SK-MEL-5 (cell line): Measurements from ENCODE around the gene MS4A15. TPM values are rescaled to one million over a fixed set of nuclear protein-coding genes. Genes with fewer than 3 reads are reported as not detected.

Experiments used
- DNase-seq: peaks from one replicate; pipeline ENCODE4 v3.0.0-alpha.2; 2016; ENCODE audit warnings: low read depth, low spot score
- in situ Hi-C: cut with HindIII; loops from 2 replicates; pipeline ENCODE4 v1.10.0; 2016; ENCODE audit warnings: low sequenced_read_pairs, high pct_unique_total_duplicates, low pct_unique_long_range_greater_than_20kb
- total RNA-seq: library from RNA; depleted of rRNA; stranded (reverse); fragments of >200 nt; shearing (Covaris generic); gene quantifications from 2 replicates; pipeline ENCODE4 v1.2.3, GENCODE V29; 2014

MS4A15 gene
- total RNA-seq, 1 experiment from 2014 or later: not detected

DNA sequence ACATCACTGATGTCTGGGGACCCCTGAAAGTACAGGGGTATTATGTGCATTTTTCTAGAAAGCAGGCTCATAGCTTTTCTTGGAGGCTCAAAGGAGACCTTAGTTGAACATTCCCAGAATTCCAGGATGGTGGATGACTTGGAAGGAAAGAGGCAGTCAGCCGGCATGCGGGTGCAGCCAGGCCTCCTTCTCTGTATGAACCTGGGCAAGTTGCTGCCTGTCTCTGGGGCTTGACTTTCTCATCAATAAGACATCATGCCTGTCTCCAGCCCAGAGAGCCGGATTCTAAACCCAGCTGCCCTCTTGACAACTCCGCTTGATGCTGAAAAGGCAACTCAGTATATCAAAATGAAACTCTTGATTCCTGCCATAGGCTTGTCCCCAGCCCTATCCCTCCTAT lies 12.6 kb downstream of the MS4A15 start:
- DNase-seq: no peak
- in situ Hi-C loops: no loop called here

DNA sequence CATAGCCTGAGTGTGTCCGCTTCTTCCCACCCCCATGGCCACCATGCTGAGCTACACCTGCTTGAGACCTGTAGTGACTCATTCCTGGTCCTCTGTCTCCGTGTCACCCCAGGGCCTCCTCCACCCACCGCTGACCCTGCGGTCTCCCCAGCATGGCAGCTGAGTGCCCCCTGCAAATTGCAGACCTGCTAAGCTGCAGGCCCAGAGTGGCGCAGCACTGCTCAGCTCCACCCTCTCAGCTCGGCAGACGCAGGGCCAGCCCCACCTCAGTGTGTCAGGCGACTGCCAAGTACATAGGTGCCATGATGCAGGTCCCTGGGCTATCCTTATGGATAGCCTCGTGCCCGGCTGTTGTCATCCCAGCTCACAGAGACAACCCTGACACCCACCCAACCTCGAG lies 13.1 kb downstream of the MS4A15 start:
- no peak for DNase-seq
- in situ Hi-C loops: no loop called here

DNA sequence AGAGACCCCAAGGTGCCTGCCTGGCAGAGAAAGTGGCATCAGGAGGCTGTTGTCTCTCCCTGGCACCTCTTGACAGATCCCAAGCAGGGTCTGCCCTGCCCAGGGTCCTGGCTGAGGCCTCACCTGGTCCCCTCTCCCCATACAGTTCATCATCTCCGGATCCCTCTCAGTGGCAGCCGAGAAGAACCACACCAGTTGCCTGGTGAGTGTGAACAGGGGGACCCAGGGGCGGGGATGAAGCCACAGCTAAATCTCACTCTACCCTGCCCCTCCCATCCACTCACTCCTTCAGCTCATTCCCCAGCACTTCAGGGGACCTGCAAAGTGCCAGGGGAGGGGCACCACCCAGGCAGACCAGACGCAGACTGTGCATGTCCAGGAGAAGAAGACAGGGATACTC lies 14.5 kb downstream of the MS4A15 start:
- DNase-seq: no peak
- in situ Hi-C loops: no loop called here

DNA sequence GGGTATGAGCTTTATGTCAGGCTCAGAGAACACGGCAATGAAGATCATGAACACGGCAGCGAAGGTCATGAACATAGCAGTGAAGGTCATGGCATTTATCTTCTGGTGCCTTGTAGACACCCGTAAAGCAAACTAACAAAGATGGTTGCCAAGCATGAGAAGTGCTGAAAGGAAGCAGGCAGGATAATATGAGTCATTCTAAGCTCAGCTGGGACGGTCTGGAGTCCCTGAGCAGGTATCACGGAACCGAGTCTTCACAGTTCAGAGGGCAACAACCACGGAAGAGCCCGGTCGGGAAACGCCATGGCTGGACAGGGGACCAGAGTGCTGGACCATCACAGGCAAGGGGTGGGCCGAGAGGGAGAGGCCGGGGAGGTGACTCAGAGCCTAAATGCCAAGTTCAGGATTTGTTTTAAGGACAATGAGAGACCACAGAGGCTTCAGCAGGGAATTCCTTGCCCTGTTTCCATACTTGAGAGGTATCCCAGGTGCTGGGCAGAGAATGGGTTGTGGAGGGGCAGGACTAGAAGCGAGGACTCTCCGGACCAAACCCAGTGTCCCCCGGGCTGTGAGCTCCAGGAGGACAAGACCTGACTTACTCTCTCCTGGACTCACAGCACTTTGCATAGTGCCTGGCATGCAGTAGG lies 15.3 kb downstream of the MS4A15 start:
- no peak for DNase-seq
- in situ Hi-C loops: no loop called here

DNA sequence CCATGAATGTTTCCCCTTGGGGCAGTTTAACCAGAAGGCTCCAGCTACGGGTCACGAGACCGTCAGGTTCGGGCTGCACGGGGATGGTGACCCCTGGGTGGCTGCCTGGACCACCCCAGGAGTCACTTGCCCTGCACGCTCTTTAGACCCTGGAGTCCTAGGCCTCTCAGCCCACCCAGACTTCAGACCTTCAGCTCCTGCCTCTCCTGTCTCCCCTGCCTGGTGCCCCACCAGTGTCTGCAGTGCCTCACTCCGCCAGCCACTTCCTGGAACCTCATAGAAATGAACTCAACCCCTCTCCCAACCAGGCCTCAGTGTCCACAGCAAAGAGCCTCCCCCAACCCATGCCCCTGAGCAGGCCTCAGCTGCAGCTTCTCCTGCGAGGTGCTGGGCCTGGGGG lies 16.0 kb downstream of the MS4A15 start:
- in situ Hi-C loops: no loop called here
- DNase-seq: no peak

DNA sequence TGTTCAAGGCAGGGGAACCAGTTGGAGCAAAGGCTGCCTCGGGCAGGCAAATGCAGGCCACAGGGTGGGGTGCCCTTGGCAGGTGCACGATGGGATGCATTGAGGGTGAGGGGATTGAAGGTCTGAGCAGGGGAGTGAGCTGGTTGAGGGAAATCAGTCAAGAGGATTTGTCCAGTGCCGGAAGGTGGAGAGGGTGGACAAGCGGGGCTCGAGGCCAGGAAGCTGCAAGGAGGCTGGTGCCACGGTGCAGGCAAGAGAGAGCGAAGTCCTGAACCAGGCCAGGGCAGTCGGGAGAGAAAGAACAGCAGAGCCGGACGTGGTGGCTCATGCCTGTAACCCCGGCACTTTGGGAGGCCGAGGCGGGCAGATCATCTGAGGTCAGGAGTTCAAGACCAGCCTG lies 18.1 kb downstream of the MS4A15 start:
- DNase-seq: no peak
- in situ Hi-C loops: no loop called here

DNA sequence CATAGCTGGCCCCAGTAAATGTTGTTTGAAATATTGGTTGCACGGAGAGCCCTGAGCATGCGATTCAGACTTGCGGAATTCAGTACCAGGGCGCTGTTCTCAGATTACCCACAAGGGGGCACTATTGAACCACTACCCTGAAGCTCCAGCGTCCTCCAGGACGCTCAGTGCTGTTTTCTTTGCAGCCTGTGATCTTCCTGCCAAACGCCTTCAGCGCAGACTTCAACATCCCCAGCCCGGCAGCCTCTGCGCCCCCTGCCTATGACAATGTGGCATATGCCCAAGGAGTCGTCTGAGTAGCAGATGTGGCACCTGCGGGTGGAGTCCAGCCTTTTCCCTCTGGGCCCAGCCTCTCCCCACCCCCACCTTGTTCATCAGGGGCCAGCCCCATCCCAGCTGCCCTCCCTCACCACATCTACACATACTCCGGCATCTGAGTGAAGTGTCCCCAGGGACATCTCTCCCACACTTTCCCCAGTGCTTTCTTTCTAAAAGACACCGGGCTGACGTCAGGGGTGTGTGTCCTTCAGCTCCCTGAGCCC lies 18.8 kb downstream of the MS4A15 start:
- peak; percentile 85 for DNase-seq
- in situ Hi-C loops: no loop called here

DNA sequence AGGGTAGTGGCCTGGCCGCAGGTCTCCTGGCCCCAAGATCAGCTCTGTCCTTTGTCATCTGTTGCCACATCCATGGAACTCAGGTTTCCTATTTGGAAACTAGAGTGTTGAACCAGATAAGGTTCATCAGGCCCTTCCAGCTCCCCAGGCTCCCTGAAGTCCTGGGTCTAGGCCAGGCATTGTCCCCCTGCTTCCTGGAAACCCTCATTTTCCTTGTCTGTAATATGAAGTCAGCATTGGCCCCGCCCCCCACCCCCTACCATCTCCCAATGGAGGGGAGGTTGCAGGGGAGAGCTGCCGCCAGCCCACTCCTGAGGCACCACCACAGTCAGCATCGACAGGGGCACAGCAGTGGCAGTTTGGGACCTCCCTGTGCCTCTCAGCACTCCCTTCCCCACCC lies 19.5 kb downstream of the MS4A15 start:
- in situ Hi-C loops: no loop called here

DNA sequence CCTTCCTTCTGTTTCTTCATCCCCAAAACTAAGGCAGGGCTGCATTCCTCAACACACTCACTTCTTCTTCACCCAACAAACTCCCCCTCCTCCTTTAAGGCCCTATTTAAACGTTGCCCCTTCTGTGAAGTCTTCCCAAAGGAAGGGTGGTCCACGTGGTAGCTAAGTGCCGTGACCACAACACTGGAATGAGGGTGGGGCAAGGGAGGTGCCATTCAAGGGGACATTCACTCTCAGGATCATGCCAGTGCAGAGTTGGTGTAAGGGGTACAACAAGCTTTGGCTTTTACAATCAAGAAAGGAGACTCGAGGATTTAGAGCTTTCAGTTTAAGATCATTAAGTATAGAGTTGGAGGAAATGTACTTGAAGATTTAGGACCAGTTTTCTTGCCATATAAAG lies 20.4 kb downstream of the MS4A15 start:
- in situ Hi-C loops: no loop called here

More for the DNA sequence above, 19.5 kb downstream of the MS4A15 start:
- DNase-seq: no peak

DNA sequence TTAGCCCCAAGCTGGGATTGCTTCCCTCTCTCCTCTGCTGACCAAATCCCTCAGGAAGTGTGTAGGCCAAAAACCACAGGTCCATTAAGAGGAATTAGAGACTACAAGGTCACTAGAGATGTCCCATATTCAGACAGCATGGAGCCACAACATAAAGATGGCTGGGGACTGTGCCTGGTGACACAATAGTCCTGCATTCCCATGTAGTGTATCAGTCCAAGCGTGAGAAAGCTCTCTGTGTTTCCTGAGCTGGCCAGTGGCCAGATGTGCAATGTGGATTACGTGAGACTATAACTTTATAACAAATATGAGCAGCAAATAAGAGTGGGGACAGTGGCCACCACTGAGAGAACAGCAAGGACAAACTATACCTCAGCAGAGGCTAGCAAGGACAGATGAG lies 20.9 kb downstream of the MS4A15 start:
- in situ Hi-C loops: no loop called here
- DNase-seq: peak; percentile 8

More for the DNA sequence above, 20.4 kb downstream of the MS4A15 start:
- DNase-seq: no peak

DNA sequence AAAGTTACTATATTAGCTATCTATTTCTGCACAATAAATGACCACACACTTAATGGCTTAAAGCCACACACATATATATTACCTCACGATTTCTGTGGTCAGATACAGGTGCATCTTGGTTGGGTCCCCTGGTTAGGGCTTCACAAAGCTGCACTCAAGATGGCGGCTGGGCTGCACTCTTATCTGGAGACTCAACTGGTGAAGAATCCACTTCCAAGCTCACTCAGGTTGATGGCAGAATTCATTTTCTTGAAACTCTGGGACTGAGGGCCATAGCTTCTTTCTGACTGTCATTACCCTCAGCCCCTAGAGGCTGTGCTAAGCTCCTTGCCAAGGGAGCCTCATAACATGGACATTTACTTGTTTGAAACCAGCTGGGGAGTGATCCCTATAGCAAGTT lies 23.4 kb downstream of the MS4A15 start:
- no peak for DNase-seq
- in situ Hi-C loops: no loop called here

DNA sequence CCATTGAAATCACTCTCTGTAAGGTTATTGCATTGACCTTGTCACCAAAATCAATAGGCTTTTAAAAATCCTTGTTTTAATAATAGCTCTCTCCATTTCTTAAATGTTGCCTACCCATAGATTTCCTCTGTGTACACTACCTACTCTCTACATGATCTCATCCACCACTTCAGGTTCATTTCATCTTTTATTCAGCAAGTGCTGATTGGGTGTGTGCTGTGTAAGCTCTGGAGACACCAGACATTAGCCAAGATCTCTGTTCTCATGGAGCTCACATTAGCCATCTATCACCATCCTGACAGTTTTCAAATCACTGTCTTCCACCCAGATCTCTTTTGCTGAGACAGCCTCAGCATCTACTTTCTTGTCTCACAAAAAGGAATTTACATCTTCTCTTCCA lies 24.1 kb downstream of the MS4A15 start:
- in situ Hi-C loops: no loop called here
- DNase-seq: no peak

DNA sequence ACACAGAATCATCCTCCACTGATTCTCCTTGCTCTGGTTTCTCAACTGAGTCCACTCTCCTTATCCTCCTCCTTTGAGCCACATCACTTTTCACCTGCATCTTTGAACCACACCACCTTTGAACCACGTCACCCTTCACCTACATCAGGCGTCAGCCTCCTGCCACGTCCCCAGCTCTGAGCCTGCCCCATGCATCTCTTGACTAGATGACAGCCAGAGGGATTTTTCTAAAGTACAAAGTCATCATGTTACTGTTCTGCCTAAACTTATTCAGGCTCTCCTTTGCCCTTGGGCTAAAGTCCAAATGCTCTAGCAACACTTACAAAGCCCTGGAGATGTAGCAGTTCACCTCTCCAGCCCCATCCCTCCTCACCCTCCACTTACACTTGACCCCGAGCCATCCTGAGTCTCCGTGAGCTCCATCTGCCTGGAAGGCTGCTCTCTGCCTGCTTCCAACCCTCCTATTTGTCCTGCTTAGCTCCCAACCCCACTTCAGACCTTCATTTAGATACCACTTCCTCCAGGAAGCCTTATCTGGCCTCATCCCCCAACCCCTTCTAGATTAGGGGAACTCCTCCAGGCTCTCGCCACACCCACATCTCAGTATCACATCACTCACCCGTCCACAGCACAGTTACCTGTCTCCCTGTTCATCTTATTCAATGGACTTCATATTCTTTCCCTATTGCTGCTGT lies 24.8 kb downstream of the MS4A15 start:
- in situ Hi-C loops: no loop called here
- no peak for DNase-seq

DNA sequence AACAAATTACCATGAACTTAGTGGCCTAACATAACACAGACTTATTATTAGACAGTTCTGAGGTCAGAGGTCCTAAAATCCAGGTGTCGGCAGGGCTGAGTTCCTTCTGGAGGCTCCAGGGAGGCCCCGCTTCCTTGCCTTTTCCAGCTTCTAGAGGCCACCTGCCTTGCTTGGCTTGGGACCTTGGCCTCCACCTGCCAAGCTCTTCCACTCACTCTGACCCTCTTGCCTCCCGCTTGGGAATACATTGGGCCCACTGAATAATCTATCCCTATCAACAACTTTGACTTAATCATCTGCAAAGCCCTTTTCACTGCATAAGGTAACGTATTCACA lies 25.3 kb downstream of the MS4A15 start:
- in situ Hi-C loops: no loop called here
- no peak for DNase-seq

DNA sequence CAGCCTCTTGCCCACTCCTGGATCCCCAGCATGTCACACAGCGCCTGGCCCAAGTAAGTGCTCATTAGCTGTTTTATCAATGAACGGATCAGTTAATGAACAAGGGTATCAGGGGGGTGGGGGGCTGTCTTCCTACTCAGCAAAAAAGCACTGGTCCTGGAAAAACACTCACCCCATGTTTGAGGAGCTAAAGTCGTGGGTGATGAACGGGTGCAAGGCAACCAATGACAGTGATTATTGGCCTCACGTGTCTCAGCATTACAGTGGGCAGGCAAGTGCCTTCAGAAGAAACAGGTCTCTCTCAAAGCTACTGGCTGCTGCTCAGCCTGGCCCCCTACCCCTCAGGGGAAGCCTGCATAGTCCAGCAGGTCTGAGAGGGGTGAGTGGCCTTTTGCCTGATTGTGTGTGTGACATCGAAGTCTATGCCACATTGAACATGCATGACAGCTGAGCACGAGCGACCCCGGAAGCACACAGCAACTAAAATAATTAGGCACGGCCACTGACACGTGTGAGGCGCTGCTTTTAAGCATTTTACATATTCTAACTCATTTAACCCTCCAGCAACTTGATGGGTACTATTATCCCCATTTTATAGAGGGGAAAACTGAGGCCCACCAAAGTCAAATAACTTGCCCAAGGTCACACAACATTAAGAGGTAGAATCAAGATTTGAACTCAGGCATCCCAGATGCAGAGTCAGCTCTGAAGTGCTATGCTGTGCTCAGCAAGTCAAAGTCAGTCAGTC lies 25.9 kb downstream of the MS4A15 start:
- in situ Hi-C loops: no loop called here
- DNase-seq: no peak

DNA sequence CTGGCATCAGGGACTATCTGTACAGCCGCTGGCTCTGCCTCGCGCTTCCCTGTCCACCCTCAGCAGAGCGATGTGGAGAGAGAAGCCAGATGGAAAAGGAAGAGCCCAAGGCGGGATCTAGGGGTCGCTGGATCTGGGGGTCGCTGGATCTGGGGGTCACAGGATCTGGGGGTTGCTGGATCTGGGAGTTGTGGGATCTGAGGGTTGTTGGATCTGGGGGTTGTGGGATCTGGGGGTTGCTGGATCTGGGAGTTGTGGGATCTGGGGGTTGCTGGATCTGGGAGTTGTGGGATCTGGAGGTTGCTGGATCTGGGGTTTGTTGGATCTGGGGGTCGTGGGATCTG lies 26.4 kb downstream of the MS4A15 start:
- DNase-seq: no peak
- in situ Hi-C loops: no loop called here

DNA sequence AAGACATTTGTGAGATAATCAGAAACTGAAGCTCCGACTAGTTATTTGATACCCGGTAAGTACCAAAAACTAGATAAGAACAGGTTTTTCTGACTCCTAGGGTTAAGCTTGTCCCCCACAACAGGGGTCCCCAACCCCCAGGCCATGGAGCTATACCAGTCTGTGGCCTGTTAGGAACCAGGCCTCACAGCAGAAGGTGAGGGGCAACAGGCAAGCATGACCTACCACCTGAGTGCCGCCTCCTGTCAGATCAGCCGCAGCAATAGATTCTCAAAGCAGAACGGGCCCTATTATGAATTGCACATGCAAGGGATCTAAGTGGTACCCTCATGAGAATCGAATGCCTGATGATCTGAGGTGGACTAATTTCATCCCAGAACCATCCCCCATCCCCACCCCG lies 27.2 kb downstream of the MS4A15 start:
- no peak for DNase-seq
- in situ Hi-C loops: no loop called here

DNA sequence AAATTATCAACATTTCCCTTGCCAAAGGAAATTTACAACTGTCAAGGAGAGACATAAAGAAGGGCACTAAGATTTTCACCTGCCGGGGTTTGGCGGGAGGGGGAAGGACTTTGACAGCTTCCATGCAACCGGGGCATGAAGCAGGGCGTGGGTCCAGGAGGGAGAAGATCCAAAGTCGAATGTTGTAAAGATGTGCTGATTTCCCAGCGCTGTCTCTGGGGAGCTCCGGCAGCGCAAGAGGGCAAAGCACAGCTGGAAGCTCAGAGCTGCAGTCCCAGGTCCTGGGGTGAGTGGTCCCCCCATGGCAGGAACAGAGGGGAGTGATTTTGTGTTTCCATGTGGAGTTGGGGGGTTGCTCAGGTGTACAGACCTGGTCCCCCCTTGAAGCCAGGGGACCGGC lies 28.5 kb downstream of the MS4A15 start, which contains the start of gene MS4A10:
Gene MS4A10 (plus strand): TSS at position 198 of the 400 bp plus-strand sequence. CDS start 5,003 bp downstream, outside the sequence.
- DNase-seq: no peak
- in situ Hi-C loops: no loop called here
